MCF 10A (cell line): Measurements from ENCODE around the gene PLCB1. TPM values are rescaled to one million over a fixed set of nuclear protein-coding genes. Genes with fewer than 3 reads are reported as not detected.

ENCODE experiments used
- BruUV-seq: library from RNA; stranded (reverse); fragments of 400-500 nt; replicated peaks from 2 replicates; lab custom pipeline; 2021; lab: Mats Ljungman, UMichigan
- CTCF ChIA-PET: fragments of 300-600 bp; sonication (Branson Sonifier 250); formaldehyde crosslinking; extraction: SDS; loops from one replicate; lab custom pipeline; 2021; ENCODE audit warnings: antibody characterized with exemption, inconsistent platforms; lab: Yijun Ruan, JAX
- POLR2A ChIA-PET: fragments of 300-600, 350-650 bp; sonication (Branson Sonifier 250); formaldehyde crosslinking; extraction: SDS; loops from one replicate; lab custom pipeline; 2020; ENCODE audit warnings: antibody characterized with exemption, inconsistent platforms; lab: Yijun Ruan, JAX
- DNase-seq: peaks from one replicate; pipeline ENCODE4 v3.0.0-alpha.2; 2018; ENCODE audit not compliant: unreplicated experiment
- H3K27ac Mint-ChIP-seq: one replicate; pipeline ENCODE4 v1.8.0; 2022; ENCODE audit warnings: mild to moderate bottlenecking, low read depth, mixed read lengths; ENCODE audit not compliant: unreplicated experiment
- H3K27me3 Mint-ChIP-seq: one replicate; pipeline ENCODE4 v1.8.0; 2022; ENCODE audit warnings: mixed read lengths; ENCODE audit not compliant: insufficient read depth, unreplicated experiment
- H3K36me3 Mint-ChIP-seq: one replicate; pipeline ENCODE4 v1.8.0; 2022; ENCODE audit warnings: mild to moderate bottlenecking, moderate library complexity, mixed read lengths; ENCODE audit not compliant: insufficient read depth, unreplicated experiment
- H3K4me1 Mint-ChIP-seq: one replicate; pipeline ENCODE4 v1.8.0; 2022; ENCODE audit warnings: mixed read lengths; ENCODE audit not compliant: insufficient read depth, unreplicated experiment
- H3K4me3 Mint-ChIP-seq: one replicate; pipeline ENCODE4 v1.8.0; 2022; ENCODE audit warnings: mild to moderate bottlenecking, moderate library complexity, mixed read lengths; ENCODE audit not compliant: unreplicated experiment
- H3K9me3 Mint-ChIP-seq: one replicate; pipeline ENCODE4 v1.8.0; 2022; ENCODE audit warnings: mixed read lengths; ENCODE audit not compliant: unreplicated experiment
- intact Hi-C: fragments of 100-400 bp; cut with micrococcal nuclease; formaldehyde crosslinking; loops from 2 replicates; pipeline ENCODE4 v1.14.1; 2022
- total RNA-seq: library from RNA; stranded (reverse); gene quantifications from 2 replicates; pipeline ENCODE4 v1.2.3, GENCODE V29; 2022
- TF ChIP-seq, protein P1 (sequence below): fragments of 200-600 bp; IDR thresholded peaks from one replicate; pipeline ENCODE4 v1.8.0; 2022; ENCODE audit warnings: antibody characterized with exemption, mild to moderate bottlenecking; ENCODE audit not compliant: unreplicated experiment

The PLCB1 gene
- total RNA-seq, 1 experiment from 2014 or later, result 5.9 TPM

GRCh38 chr20:8117636-8118035 is 14.4 kb upstream of the PLCB1 start:
- POLR2A ChIA-PET, result no interaction called here
- no peak overlapping the region for H3K27ac Mint-ChIP-seq

DNA sequence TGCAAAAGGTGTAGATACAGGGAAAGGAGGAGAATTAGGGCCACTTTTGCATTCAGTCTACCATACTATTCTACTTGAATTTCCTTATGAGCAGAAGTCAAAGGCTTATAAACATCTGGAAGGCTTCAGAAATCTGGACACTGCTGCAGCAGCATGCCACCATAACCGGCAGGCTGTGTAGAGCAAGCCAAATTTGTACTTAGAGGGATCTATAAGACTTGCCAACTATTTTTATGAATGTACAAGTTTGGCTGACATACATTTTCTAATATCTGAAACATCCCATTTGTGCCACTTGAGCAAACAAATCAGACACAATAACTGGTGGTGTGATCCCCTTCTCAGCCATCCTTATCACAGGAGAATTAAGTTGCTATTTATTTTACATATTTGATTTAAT is 14.0 kb upstream of the PLCB1 start:
- POLR2A ChIA-PET, result interaction anchor here (0.5 kb wide), 1 partner anchor 623 kb away, joined by 5 read pairs; no protein-coding TSS in a partner anchor
- Mint-ChIP-seq H3K36me3 (no peaks in the 10 kb centered on the region), H3K4me3 (no peak overlapping the region), H3K27ac (no peak overlapping the region), H3K27me3 (no peaks in the 10 kb centered on the region), H3K9me3 (no peaks in the 10 kb centered on the region), H3K4me1 (no peaks in the 10 kb centered on the region)
- intact Hi-C loops, result no loop called here
- TF ChIP-seq, protein P1, sequence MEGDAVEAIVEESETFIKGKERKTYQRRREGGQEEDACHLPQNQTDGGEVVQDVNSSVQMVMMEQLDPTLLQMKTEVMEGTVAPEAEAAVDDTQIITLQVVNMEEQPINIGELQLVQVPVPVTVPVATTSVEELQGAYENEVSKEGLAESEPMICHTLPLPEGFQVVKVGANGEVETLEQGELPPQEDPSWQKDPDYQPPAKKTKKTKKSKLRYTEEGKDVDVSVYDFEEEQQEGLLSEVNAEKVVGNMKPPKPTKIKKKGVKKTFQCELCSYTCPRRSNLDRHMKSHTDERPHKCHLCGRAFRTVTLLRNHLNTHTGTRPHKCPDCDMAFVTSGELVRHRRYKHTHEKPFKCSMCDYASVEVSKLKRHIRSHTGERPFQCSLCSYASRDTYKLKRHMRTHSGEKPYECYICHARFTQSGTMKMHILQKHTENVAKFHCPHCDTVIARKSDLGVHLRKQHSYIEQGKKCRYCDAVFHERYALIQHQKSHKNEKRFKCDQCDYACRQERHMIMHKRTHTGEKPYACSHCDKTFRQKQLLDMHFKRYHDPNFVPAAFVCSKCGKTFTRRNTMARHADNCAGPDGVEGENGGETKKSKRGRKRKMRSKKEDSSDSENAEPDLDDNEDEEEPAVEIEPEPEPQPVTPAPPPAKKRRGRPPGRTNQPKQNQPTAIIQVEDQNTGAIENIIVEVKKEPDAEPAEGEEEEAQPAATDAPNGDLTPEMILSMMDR, result no peak
- BruUV-seq, result no TSS peak
- DNase-seq, result no peak
- CTCF ChIA-PET, result no interaction called here

More at GRCh38 chr20:8117636-8118035, 14.4 kb upstream of the PLCB1 start:
- Mint-ChIP-seq H3K4me3 (no peak overlapping the region), H3K4me1 (no peaks in the 10 kb centered on the region), H3K9me3 (no peaks in the 10 kb centered on the region), H3K36me3 (no peaks in the 10 kb centered on the region), H3K27me3 (no peaks in the 10 kb centered on the region)
- intact Hi-C loops, result no loop called here
- no peak for DNase-seq
- no TSS peak for BruUV-seq
- CTCF ChIA-PET, result no interaction called here
- TF ChIP-seq, protein P1, result no peak

DNA sequence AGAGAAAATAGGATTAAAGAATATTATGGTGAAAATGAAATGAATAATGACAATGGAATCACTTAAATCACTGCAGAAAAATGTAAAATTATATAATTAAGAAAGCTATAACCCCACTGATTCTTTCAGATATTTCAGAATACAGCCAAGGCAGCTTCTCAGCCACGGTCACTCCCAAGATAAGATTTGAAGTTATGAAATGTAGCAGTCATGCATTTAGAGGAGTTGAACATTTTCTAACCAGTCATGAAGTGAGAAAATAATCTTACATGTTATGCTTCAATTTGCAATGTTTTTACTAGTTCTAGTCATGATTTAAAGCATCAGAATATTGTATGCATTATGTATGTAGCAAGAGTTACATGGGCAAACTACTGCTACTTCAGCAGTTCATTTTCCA is 13.3 kb upstream of the PLCB1 start:
- H3K9me3 Mint-ChIP-seq, result no peaks in the 10 kb centered on the region
- POLR2A ChIA-PET, result interaction anchor here (0.5 kb wide), 1 partner anchor 623 kb away, joined by 5 read pairs; no protein-coding TSS in a partner anchor
- H3K27ac Mint-ChIP-seq, result no peak overlapping the region
- CTCF ChIA-PET, result interaction anchor here (0.6 to 20.6 kb wide), 4 partner anchors 13 to 954 kb away, joined by 3 to 357 read pairs (median 3); partner anchors contain the start of gene PLCB1
- H3K27me3 Mint-ChIP-seq, result no peaks in the 10 kb centered on the region
- DNase-seq, result no peak
- H3K4me1 Mint-ChIP-seq, result no peaks in the 10 kb centered on the region
- H3K4me3 Mint-ChIP-seq, result no peak overlapping the region
- TF ChIP-seq, protein P1, result no peak
- intact Hi-C loops, result no loop called here
- H3K36me3 Mint-ChIP-seq, result no peaks in the 10 kb centered on the region
- BruUV-seq, result no TSS peak

DNA sequence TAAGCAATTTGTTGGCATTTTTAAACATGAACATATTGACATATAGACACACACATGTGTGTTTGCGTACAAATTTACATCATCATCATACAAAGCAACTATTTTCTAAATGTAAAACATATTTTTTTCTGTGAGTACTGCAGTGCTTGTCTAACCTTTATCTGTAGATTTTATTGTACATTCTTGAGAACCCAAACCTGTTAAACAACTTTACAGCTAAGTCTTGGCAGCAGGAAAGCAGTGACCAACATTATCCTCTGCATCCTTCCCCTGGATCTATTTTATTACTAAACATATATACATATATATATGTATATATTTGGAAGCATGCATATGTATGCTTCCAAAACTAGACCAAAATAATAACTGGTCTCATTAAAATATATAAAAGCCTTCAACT is 10.4 kb upstream of the PLCB1 start:
- BruUV-seq, result no TSS peak
- H3K4me1 Mint-ChIP-seq, result no peaks in the 10 kb centered on the region
- TF ChIP-seq, protein P1, result no peak
- POLR2A ChIA-PET, result no interaction called here
- H3K4me3 Mint-ChIP-seq, result no peak overlapping the region
- H3K9me3 Mint-ChIP-seq, result no peaks in the 10 kb centered on the region
- H3K27ac Mint-ChIP-seq, result no peak overlapping the region
- H3K27me3 Mint-ChIP-seq, result no peaks in the 10 kb centered on the region
- DNase-seq, result no peak
- intact Hi-C loops, result no loop called here
- H3K36me3 Mint-ChIP-seq, result no peaks in the 10 kb centered on the region
- CTCF ChIA-PET, result interaction anchor here (1.2 to 20.6 kb wide), 5 partner anchors 10 to 598 kb away, joined by 4 to 357 read pairs (median 7); partner anchors contain the start of gene PLCB1
